A549 treated with dexamethasone at 1 μM for 4 hours (cell line): ENCODE results near the gene ZFP28. TPM values are rescaled to one million over a fixed set of nuclear protein-coding genes. Genes with fewer than 3 reads are reported as not detected.

Experiments used
- total RNA-seq: library from RNA; stranded (reverse); fragments of 200-300 nt; extraction: Qiagen RNA extraction; gene quantifications from 5 replicates; pipeline ENCODE4 v1.2.3, GENCODE V29; 2022

Gene ZFP28
- total RNA-seq = 3.2 to 4.3 TPM (median 3.9 TPM) in 5 replicates

DNA sequence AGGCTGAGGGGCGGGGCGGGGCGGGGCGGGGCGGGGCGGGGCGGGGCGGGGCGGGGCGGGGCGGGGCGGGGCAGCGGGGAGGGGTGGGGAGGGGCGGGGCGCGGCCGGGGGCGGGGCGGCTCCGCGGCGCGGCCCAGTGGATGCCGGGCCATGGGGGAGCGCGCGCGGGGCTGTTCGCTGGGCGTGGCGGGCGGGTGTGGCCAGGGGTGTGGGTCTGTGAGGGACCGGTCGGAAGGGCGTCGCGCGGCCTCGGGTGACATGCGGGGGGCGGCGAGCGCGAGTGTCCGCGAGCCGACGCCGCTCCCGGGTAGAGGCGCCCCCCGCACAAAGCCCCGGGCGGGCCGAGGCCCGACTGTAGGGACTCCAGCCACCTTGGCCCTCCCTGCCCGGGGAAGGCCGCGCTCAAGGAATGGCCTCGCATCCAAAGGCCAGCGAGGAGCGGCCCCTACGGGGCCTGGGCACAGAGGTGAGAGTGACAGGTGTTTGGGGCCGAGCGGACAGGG is at the start of gene ZFP28:
ZFP28 (plus strand) TSS at position 188 of the 503 bp plus-strand sequence; CDS start at position 259, 71 bp downstream.

DNA sequence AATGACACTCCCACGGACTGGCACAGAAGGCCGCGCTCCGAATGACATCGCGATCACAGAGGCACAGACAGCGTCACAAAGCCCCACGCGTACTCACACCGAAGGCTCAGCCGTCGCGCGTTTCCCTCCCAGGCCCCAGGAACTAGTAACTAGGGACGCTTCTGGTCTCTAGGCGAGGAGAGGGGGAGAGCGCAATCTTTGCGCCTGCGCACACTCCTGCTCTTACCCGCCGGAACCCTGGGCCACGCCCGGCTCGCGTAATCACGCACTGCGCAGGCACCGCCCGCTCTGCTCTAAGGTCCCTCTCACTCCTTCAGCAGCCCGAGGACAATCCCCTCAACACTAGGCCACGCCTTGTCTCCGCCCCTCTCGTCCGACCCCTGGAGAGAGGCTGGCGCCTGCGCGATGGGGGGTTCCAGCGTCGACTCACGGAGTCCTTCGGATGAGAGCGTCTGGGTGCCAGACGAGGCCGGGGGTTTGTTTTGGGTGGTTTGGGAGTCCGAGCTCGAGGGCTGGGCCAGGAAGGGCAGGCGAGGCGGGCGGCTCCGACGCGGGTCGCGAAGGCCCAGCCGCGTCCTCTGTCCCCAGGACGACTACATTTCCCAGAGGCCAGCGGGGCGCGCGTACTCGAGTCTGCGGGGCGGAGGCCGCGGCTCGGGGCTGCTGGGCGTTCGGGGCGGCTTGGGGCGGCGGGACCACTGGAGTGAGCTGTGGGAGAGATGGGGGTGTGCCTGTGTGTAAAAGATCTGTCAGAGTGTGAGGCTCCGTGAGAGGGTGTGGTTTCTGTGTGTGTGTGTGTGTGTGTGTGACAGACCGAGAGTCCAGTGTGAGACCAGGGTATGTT is 31.1 kb upstream of the ZFP28 start, which contains the start of gene ZNF471:
ZNF471 (plus strand) TSS at position 410 of the 844 bp plus-strand sequence. CDS start 3,717 bp downstream, outside the sequence.

DNA sequence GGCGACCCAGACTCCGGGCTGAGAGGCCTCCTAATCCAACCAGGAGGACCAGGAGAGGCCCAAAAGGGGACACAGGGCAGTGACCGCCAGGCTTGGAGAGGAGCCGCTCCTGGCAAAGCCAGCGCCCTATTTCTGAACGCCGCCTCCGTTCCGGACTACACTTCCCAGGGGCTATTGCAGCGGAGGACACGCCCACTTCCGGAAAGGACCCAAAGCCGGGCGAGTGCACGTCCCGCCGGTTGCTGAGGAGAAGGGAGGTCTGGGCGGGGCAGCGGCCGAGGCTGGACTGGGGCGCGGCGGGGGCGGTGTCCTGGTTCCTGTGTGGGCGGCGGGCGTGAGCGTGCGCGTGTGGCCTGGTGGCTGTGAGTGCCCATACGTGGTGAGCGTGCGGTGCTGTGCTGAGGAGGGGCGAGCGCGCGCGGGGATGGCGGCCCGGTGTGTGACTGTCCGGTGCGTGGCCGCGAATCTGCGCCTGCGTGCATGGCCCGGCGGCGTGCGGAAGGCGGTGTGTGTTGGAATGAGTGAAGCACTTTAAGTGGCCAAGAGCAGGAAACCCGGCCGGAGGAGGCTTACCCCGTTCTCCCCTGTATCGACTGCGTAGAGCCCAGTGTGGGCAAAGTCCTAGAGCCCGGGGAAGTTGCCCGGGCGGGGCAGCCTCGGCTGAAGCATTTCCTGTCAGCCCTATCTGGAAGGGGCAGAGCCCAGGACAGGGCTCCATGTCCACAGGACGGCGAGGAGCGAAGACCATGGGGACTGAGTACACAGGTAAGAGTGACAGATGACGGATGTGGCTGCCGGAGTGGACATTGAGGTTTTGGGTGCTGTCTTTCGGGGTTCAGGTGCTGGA is 28.7 kb downstream of the ZFP28 start, which contains the start of gene ZNF470:
ZNF470 (plus strand) TSS at position 195 of the 847 bp plus-strand sequence. CDS start 2,844 bp downstream, outside the sequence.

DNA sequence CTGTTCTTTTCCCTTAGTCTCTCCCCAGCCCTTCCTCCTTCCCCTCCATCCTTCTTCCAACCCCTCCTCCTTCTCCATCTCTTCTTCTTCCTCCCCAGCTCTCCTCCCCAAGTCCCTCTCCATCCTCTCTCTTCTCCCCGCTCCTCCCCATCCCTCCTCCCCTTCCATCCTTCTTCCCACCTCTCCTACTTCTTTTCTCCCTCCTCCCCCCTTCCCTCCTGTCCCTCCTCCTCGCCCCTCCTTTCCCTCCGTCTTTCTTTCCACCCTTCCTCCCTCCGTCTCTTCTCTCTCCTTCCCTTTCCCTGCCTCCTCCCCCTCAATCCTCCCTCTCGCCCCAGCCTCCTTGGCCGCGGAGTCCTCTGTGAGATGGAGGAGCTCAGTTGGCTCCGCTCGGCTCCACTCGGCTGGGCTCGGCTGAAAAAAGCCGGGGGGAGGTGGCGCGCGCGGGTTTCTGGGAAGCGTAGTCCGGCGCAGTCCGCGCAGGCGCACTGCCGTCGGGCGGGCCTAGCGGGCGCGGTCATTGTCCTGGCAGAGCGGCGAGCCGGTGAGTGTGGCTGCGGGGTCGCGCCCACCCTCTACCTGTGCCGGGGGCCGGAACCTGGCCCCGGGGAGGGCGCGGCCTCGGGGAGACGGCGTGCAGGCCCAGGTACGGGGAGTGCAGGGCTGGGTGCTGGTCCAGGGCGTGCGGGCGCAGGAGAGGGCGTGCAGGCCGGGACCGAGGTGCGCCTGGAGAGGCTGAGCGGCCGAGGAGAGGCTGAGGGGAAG is 56.2 kb downstream of the ZFP28 start, which contains the start of gene ZNF71:
ZNF71 (plus strand) TSS at position 520 of the 765 bp plus-strand sequence. CDS start 6,257 bp downstream, outside the sequence.

Other genes starting within 250 kb of the ZFP28 start
- 6.5 to 8.4 TPM (median 6.5 TPM) in 5 replicates for gene ZSCAN5A, start 224.1 kb upstream of the ZFP28 start, total RNA-seq
- gene ZNF582, start 145.4 kb upstream of the ZFP28 start, total RNA-seq = 0.80 to 1.3 TPM (median 1.1 TPM) in 5 replicates
- 1.6 to 2.4 TPM (median 2.3 TPM) in 5 replicates for gene ZNF583, start 134.6 kb upstream of the ZFP28 start, total RNA-seq
- not detected in 5 replicates for gene ZNF667, start 61.6 kb upstream of the ZFP28 start, total RNA-seq
- gene ZNF471, start 31.1 kb upstream of the ZFP28 start, total RNA-seq = 0.06 to 0.29 TPM (median 0.06 TPM) in 5 replicates
- 1.2 to 2.2 TPM (median 1.9 TPM) in 5 replicates for gene ZNF470, start 28.5 kb downstream of the ZFP28 start, total RNA-seq
- 9.1 to 12.8 TPM (median 12.0 TPM) in 5 replicates for gene ZNF71, start 56.4 kb downstream of the ZFP28 start, total RNA-seq
- 0.09 to 0.11 TPM in 2 of 5 replicates, not detected in the others for gene SMIM17, start 104.2 kb downstream of the ZFP28 start, total RNA-seq
- gene ZNF835, start 132.8 kb downstream of the ZFP28 start, total RNA-seq = not detected in 5 replicates